ENCODE results near the gene HOXD13. TPM values are rescaled to one million over a fixed set of nuclear protein-coding genes. Genes with fewer than 3 reads are reported as not detected.
A peak's percentile ranks its signal among the peaks of the same experiment; 100 is the strongest.

Gene HOXD13
- total and polyA plus RNA-seq, 2 of the 13 experiments (the other 11 are each of a cell fraction or from before 2014, with no cell fraction given) = not detected

DNA sequence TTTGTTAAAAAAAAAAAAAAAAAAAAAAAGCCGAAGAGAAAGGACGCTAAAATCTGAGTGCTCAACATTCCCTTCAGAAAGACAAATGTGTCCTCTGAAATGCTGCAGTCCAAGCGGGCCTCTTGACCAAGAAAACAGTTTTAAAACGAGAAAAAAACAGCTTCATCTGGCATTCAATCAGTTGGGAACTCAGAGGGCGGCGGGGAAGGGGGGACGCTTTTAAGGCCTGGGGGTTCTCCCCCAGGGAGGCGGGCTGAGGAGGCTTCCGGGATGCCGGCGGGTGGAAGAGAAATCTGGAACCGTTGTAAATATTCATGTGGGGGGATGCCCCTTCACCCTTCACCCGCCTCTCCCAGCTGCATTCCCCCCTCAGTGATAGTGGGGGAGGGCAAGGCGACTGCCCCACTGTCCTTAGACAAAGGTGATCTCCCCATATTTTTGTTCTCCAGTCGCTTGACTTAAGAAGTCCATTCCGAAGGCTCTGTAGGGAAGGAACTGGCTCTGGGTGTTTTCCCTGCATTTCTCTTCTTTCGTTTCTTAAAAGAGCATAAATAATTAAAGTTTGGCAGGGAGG, 11.3 kb downstream of the HOXD13 start:
- Histone ChIP-seq H3K79me2 (ENCODE audit: insufficient read depth, low read length) (no peaks in the 10 kb centered on the region), H3K27me3 (ENCODE audit: control insufficient read depth in 1 of 2, insufficient read depth in 2 of 2, low read length in 2 of 2) (peaks cover 31 to 90% of the 10 kb centered on the region in 2 experiments), H3K4me3 (replicated peaks in 1 of 3; ENCODE audit: insufficient read depth in 1 of 3, low read depth in 2 of 3, low read length in 3 of 3) (no peak overlapping the region), H4K20me1 (ENCODE audit: insufficient read depth, low read length) (no peaks in the 10 kb centered on the region; the same call in 1 of the 2 replicates), H3K9me3 (ENCODE audit: low read length) (no peaks in the 10 kb centered on the region), H3K4me1 (ENCODE audit: insufficient read depth, low read length) (no peaks in the 10 kb centered on the region), H3K36me3 (replicated peaks in 1 of 2; ENCODE audit: control insufficient read depth in 1 of 2, insufficient read depth in 2 of 2, low read length in 2 of 2) (no peaks in the 10 kb centered on the region), H3K9ac (ENCODE audit: insufficient read depth, low read depth, low read length) (no peak overlapping the region), H3K4me2 (ENCODE audit: low read depth, low read length) (no peak overlapping the region), H2AFZ (ENCODE audit: low read length) (no peak overlapping the region), H3K27ac (ENCODE audit: extremely low read length, insufficient read depth, low read length) (no peak overlapping the region)
- WGBS (ENCODE audit: low lambda C conversion rate) = 27% methylated on average over 17 of the region's 17 CpGs
- TF ChIP-seq SETDB1 (CRISPR knock-in tag; IDR thresholded peaks at IDR 0.05; ENCODE audit: borderline replicate concordance) (no peak), ZNF761 (CRISPR knock-in tag; conservative IDR thresholded peaks at IDR 0.05) (no peak), ISL2 (CRISPR knock-in tag; IDR thresholded peaks at IDR 0.05) (no peak), EZH2 (conservative IDR thresholded peaks at IDR 0.05; ENCODE audit: low read depth, low read length) (peak; percentile 81)
- TF ChIP-seq, protein P1, sequence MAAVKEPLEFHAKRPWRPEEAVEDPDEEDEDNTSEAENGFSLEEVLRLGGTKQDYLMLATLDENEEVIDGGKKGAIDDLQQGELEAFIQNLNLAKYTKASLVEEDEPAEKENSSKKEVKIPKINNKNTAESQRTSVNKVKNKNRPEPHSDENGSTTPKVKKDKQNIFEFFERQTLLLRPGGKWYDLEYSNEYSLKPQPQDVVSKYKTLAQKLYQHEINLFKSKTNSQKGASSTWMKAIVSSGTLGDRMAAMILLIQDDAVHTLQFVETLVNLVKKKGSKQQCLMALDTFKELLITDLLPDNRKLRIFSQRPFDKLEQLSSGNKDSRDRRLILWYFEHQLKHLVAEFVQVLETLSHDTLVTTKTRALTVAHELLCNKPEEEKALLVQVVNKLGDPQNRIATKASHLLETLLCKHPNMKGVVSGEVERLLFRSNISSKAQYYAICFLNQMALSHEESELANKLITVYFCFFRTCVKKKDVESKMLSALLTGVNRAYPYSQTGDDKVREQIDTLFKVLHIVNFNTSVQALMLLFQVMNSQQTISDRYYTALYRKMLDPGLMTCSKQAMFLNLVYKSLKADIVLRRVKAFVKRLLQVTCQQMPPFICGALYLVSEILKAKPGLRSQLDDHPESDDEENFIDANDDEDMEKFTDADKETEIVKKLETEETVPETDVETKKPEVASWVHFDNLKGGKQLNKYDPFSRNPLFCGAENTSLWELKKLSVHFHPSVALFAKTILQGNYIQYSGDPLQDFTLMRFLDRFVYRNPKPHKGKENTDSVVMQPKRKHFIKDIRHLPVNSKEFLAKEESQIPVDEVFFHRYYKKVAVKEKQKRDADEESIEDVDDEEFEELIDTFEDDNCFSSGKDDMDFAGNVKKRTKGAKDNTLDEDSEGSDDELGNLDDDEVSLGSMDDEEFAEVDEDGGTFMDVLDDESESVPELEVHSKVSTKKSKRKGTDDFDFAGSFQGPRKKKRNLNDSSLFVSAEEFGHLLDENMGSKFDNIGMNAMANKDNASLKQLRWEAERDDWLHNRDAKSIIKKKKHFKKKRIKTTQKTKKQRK (IDR thresholded peaks at IDR 0.05; ENCODE audit: low read length) = no peak
- in situ Hi-C loops (cut with HindIII; ENCODE audit: extremely low pct_ligation_motif_present, low pct_unique_long_range_greater_than_20kb) (loop anchor here (10.0 kb wide), 1 partner anchor 1069 kb away; no protein-coding TSS in a partner anchor), intact Hi-C loops (cut with micrococcal nuclease; ENCODE audit: unreplicated experiment) (no loop called here)
- POLR2A ChIA-PET = no interaction called here
- no peak for FAIRE-seq
- CTCF ChIA-PET (ENCODE audit: low intra/inter-chr PET ratio, low total read pairs) = no interaction called here
- ATAC-seq = no peak
- no TSS peak for BruUV-seq (replicated peaks)
- no peak for DNase-seq (ENCODE audit: low spot score)

All from HepG2 (cell line).